ENCODE data around the gene ANKS1B.
A peak's percentile ranks its signal among the peaks of the same experiment; 100 is the strongest.
"Not testable (repeated sequence)": the region's sequence is repeated elsewhere in the genome, so short reads cannot be mapped to it uniquely, and the experiment has no call there.

The ANKS1B gene

DNA sequence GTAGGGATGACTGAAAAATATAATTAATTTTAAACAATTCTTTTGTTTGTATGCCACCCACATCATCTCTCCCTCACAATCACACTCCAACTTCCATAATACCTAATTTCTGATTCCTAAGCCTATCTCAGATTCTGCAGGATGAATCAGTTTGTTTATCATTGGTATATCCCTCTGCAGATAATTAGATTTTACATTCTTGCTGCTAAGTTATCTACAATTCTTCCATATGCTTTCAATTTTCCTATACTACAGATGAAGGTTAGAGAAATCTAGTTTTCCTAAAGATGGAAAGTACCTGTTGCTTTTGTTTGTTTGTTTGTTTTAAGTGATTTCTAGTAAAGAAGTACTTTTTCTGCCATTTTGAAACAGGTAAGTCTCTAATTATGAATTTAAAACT is 105.3 kb downstream of the ANKS1B start:
- no peak for DNase-seq

DNA sequence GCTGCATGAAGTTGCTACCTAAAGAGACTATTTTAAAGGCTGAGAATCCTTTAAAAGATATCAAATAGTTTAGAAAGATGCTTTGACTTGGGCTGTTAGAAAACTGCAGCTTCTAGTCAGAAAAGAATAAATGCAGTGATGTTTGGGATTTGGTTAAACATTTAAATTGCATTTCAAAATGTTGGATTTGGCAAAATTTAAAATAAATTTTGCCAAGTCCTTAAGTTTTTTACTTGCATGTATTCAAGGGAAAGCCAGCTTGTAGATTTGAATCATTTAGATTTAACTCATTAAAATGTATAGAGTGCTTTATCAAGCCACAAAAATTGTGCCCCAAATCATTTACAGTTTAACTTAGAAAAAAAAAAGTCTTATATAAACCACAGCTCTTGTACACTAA is 109.7 kb downstream of the ANKS1B start:
- no peak for DNase-seq

DNA sequence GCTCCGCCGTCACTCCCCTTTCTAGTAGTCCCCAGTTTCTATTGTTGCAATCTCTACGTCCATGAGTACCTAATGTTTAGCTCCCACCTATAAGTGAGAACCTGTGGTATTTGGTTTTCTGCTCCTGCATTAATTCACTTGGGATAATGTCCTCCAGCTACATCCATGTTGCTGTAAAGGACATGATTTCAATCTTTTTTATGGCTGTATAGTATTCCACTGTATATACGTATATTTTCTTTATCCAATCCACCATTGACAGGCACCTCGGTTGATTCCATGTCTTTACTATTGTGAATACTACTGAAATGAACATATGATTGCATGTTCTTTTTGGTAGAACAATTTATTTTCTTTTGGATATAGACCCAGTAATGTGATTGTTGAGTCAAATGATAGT is 114.7 kb downstream of the ANKS1B start:
- DNase-seq: no peak

DNA sequence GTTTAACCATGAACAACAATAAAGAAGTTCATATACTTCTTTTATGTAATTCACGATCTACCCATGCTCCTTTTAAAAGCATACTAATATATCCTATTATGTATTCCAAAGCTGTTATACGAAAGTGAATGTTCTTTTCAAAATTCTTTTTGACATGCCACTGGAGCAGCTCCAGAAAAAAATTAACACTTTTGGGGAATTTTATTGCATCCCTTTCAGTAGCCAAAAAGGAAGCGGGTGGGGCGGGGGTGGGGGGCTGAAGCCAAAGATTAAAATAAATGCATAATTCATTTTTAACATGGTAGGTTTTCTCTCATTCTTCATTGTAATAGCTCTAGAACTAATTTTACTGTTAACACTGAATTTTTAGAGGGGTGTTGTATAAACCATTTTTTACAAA is 123.0 kb downstream of the ANKS1B start:
- DNase-seq: no peak

DNA sequence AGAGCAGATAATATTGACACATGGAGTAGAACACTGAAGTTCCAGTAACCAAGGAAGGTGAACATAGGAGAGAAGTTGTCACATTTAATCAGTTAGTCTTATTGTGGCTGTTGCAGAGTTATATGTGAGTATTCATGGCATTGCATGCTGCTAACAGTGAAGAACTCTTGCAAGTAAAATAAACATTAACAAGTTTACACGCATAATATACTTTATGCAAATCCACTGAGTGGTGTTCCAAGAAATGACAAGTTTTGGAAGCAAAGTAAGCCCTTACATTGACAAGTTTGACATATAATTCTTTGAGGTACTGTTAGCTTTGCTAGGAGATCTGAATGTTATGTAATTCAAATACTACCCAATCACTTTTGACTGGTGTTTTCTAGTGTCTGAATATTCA is 125.6 kb downstream of the ANKS1B start:
- no peak for DNase-seq

DNA sequence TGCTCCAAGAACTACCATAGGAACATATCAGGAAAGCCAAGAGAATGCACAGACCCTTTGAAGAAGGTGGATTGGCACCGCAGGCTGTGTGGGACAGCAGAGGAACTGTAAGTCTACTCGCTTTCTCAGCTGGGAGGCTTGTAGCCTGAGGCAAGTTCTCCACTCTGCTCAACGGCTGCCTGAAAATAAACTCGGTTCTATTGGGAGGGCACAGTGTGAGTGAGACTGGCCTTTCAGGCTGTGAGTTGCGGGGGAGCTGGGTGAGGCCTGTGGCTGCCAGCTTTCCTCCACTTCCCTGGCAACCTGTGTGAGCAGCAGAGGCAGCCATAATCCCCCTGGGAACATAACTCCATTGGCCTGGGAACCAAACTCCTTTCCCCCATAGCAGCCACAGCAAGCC is 132.1 kb downstream of the ANKS1B start:
- DNase-seq: no peak

DNA sequence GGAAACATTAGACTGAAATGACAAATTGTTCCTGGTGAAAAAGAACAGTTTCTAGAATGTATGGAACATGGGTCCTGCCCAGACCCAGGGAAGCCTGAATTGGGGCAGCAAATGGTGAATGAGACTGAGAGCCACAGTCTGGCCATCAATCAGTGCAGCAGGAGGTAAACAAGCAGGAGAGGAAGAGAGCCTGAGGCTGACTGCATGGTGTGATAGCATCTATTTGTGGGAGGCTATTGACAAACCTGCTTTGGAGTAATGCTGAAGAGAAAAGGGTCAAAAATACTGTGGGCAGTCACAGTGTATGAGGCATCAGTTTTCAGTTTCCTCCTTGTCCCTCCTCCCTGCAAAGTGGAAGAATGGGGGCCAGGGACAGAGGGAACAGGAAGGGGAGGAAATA is 136.8 kb downstream of the ANKS1B start:
- DNase-seq: no peak

DNA sequence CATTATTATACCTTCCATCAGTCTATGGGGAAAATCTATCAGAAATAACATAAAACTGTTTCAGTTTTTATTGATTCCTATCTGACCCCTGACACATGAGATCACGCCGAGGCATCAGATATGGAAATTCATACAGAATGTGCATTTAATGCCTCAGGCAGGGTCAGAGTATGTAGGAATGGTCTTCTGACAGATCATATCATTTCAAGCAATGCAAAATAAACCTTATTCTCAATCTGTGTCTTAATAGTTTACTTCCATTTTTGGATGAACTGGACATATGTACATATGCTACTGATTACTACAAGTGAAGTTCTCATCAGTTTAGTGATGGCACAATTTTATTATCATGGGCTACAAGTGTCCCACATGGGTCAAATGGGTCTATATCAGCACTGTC is 150.0 kb downstream of the ANKS1B start:
- no peak for DNase-seq

DNA sequence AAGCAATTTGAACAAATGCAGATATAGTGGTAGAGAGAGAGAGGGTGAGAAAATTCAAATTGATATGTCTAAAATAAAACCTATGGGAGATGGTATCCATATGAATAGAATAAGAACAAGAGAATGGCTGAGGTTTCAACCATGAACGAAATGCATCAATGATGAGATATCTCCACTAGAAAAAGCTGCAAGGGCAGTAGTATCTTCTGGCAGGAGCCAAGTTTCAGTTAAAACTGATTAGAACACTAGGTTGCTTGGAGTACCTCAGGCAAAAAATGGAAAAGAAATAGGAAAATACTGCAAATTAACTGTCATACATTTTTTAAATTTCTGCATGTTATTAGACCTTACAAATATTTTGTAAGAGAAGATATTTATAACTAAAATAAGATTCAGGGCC is 151.3 kb downstream of the ANKS1B start:
- no peak for DNase-seq

DNA sequence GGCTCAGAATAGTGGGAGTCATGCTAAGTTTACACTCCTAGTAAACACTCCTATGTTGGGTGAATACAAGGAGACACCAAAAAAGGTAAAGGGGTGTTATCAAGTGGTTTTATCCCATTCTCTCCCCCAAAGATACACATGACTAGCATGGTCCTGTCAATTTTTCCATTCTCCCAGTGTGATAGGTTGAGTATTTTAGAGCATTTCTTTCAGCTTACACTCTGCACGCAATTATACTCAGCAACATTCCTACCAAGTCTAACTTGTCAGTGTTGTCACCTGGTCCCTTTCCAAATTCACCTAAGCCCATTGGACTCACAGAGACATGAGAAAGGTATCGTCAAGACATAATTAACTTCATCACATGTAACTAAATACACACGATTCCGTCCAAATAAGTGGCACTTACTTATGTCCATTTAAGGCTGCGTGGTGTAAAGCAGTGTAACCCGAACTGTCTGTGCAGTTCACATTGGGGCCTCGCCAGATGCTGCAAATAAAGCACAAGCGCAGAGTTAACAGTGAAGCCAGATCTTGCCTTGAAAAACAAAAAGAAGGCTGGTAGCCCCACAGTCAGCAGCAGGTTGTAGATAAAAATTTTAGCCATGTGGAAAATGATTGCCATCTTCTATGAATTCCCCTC is 159.7 kb downstream of the ANKS1B start:
- no peak for DNase-seq

DNA sequence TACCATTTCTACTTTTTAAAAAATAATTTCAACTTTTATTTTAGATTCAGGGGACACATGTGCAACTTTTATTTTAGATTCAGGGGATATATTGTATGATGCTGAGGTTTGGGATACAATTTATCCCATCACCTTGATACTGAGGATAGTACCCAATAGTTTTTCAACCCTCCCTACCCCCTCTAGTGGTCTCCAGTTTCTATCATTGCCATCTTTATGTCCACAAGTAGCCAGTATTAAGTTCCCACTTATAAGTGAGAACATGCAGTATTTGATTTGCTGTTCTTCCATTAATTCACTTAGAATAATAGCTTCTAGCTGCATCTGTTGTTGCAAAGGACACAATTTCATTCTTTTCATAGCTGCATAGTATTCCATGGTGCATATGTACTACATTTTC is 162.5 kb downstream of the ANKS1B start:
- DNase-seq: no peak

DNA sequence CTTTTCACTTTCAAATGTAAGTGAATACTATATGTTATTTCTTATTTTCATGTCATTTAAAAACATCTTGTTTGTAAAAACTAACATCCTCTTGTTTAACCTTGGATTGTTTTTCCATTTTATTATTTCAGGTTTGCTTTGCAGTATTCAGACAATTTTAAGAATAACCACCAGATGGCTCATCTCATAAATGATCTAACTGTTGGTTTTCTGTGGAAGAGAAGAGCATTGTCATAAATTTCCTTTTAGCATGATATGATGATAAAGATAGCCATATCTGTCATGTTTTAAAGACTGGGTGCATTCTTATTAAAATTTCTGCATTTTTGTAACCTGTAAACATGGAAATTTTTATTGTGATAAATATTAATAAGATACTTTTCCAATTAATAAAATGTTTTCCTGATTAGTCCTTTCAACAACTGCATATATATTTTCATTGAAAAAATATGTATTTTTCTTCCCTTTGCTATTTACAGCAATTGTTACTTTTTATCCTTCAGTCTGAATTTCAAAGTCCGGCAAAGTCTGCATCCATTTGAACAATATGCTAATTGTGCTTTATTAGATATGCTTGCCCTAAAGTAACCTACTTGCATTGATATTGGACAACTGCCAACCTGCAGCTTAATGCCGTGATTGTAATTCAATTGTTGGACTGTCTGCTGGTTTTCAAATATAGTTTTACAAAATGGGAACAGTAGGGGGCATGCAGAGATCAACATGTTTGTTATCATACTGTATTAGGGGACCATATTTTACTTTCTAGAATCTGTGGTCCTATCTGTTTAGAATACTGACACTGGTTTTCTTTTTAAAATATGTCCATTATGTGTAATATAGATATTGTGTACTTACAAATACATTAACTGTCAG is 173.8 kb downstream of the ANKS1B start:
- peak in 18 of 56 donors; percentile 0 to 62 (median 6) for DNase-seq

DNA sequence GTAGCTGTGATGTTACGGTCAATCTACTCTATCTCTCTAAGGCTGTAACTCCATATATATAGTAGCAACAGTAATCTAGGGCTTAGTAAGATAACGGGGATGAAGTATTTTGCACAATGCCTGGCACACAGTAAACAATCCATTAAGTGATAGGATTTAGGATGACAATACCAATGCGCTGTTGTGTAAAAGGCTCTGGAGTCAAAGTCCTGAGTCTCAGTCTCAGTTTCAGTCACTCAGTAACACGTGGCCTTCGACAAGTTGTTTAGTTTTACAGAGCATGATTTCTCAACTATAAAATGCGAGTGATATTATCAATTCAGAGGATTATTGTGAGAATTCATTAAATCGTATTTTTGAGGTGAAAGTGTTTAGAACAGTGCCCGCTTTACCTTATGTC is 174.8 kb downstream of the ANKS1B start:
- no peak for DNase-seq

DNA sequence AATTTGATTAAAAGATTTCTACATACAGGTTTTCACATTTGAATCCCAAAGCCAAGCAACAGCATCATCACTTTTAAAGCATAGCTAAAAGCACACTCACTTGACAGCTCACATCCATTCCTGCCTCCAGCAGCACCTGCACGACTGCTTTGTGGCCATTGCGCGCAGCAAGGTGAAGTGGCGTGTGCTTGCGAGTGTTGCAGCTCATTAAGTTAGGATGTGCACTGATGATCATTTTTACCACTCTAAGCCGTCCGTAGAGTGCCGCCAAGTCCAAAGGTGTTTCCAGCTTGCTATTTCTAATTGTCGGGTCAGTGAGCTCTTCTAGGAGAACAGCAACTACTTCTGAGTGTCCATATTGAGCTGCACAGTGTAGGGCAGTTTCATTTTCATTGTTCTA is 178.4 kb downstream of the ANKS1B start:
- no peak for DNase-seq

DNA sequence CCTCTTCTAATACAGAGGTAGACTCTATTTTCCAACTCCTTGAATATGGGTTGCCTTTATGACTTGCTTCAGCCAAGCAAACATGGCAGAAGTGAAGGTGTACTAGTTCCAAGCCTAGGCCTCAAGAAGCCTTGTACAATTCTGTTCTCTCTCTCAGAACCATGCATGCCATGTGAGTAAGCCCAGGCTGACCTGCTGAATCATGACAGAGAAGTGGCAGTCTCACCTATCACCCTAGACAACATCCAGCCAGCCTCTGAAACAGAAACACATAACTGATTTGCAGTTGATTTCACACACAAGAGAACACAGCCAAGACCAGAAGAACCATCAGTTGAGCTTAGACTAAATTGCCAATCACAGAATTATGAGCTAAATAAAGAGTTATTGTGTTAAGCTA is 180.0 kb downstream of the ANKS1B start:
- DNase-seq: no peak

DNA sequence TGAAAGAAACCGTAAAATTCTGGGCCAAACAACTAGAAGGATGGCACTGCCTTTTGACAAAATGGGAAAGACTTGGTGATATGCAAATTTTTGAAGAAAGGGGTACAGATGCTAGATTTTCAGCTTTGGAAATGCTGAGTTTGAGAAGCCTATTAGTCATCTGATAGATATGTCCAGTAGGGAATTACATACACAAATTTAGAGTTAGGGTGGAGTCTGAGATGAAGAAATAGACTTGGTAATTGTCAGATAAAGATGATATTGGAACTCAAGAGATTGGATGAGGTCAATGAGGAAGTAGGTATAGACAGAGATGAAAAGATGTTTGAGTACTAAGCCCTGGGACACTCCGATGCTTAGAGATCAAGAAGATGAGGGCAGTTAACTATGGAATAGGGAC is 184.1 kb downstream of the ANKS1B start:
- no peak for DNase-seq

DNA sequence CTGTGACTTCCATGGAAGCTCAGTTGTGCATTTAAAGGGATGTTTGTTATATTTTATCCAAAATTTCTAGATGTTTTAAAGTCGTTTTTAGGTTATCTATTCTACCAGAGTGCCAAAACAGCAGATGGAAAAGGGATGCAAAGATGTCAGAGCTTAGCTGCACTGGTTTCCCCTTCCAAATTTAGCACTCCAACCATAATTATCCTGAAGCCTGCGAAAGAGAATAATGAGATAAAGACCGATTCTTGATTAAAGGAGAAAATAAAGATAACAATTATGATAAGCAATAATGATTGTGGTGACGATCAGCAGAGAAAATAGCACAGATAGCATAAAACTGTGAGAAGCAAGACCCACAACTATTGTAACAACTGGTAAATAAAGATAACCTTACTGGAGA is 186.8 kb downstream of the ANKS1B start:
- not testable (repeated sequence) for DNase-seq

DNA sequence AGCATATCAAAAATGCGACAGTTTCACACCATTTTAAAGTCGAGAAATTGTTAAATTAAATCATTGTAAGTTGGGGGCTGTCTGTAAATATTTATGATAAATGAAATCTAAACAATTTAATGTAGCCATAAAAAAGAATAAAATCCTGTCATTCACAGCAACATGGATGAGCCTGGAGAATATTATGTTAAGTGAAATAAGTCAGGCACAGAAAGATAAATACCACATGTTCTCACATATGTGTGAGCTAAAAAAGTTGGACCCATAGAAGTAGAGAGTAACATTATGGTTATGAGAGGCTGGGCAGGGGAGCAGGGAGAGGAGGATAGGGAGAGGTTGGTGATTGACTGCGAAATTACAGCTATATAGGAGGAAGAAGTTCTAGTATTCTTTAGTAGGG is 201.3 kb downstream of the ANKS1B start:
- no peak for DNase-seq

DNA sequence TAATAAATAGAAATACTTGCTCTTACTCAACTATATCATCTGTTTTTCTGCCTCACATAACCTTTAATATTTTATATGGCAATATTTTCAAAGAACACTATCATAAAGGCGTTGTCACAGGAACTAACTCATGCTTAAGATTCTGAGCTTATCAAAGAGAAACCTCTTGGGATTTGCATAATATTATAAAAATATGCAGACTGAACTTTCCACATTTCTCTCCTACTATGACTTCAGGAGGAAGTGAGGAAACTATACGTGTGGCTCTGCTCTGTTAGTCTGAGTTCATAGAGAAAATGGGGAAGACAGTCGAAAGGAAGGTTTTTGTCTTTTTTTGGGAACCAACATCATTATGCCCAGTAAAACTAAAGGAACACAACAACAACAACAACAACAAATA is 212.5 kb downstream of the ANKS1B start:
- no peak for DNase-seq

DNA sequence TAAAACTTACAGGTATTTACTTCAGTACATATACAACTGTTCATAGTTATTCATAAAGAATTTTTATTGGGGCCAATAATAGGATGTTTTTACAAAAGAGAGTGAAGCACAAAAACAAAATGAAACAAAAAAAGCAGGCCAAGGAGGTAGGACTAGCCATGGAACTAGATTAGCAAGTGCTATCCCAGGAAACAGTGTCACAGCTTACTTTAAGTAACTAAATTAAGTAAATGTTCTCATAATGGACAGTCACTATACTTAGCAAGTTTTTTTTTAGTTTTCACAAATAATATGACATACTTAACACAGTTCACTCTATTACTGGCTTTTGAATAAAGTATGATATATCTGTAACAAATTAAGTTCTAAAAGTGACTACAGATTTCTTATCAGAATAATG is 213.1 kb downstream of the ANKS1B start:
- DNase-seq: no peak

DNA sequence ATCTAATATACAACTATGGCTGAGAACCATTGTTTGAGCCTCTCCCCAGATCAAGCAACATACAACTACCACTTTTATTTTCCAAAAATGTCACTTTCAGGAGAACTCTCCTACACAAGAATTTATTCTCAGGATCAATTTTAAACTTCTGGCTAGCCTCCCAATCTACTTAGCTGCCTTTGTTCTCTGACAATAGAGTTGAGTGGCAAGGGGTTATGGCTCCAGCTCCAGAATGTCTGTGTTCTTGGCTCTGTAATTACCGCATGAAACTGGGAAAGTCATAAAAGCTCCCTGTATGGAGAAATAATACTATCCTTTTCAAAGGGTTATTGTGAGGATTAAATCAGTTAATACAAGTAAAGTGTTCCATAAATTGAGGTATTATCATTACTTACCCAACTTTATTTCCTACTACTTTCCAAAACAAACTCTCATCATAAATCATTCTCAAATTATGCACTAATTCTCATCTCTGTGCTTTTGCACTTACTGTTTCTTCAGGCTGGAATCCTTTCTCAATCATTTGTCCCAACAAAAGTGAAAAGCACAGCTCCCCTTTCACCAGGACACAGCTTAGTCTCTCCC is 215.2 kb downstream of the ANKS1B start:
- DNase-seq: no peak

DNA sequence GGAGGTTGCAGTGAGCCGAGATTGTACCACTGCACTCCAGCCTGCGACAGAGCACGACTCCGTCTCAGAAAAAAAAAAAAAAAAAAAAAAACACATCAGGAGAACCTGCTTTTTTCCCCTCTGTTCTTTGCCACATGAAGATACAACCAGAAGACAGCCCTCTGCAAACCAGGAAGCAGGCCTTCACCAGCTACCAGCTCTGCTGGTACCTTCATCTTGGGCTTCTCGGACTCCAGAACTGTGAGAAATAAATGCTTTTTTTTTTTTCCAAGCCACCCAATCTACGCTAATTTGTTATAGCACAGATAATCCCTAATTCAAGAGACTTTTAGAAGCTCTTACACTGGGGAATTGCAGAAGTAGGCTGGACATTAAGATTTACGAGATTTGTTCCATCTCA is 216.0 kb downstream of the ANKS1B start:
- DNase-seq: no peak

DNA sequence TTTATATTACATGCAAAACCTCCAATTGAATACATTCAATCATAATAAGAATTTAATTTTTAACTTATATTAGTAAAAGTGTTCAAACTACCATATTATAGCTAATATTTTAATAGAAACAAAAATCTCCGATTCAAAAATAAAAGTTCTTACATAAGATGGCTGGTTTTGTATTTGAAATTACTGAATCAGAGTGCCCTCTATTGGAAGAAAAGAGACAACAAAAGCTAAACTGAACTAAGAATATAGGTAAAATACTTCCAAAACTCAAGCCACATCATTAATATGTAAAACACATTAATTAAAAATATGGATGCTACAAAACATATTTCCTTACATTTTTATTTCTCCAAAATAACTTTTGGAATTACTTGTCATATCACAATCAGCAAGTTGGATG is 216.9 kb downstream of the ANKS1B start:
- DNase-seq: no peak

Data from nucleus accumbens (tissue), 56 donors.